ENCODE measurements around the gene PEG3.
"Not testable (repeated sequence)": the region's sequence is repeated elsewhere in the genome, so short reads cannot be mapped to it uniquely, and the experiment has no call there.

The PEG3 gene

DNA sequence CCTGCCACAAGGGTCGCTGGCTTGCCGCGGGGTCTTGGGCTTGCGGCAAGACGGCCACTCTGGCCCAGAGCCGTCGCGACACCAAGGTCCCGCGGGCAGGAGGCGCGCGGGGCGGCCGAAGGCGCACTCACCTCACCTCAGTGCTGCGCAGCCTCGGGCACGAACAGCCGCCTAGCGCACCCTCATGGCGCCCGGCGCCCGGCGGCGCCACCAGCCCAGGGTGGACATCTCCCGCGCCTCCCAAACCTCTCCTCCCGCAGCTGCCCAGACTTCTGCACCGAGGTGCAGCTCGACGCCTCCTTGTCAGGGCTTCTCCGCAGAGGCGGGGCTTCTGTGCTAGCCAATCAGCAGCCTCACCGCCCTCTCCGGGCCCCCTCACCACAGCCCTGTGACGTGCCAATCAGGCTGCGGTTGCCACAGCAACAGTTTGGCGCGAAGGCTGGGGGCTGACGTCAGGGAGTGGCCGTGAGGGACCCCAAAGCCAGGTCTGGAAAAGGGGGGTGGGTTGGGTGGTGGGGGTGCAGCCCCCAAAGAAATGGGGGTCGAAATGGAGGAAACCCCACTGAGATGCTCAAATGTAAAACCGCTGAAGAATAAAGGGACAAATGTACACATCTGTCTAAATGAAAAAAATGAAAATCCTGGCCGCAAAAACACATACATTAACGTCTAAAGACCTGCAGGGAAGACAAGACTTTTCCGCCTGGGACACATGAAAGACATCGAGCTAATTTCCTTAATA lies at the start of gene PEG3, which contains the start of gene ZIM2:
Gene PEG3 (minus strand): TSS at position 276 of the 742 bp plus-strand sequence. CDS start 16,071 bp downstream, outside the sequence.
Gene ZIM2 (minus strand): TSS at position 276 of the 742 bp plus-strand sequence. CDS start 16,449 bp downstream, outside the sequence.
- DNase-seq, result peak; percentile 94

DNA sequence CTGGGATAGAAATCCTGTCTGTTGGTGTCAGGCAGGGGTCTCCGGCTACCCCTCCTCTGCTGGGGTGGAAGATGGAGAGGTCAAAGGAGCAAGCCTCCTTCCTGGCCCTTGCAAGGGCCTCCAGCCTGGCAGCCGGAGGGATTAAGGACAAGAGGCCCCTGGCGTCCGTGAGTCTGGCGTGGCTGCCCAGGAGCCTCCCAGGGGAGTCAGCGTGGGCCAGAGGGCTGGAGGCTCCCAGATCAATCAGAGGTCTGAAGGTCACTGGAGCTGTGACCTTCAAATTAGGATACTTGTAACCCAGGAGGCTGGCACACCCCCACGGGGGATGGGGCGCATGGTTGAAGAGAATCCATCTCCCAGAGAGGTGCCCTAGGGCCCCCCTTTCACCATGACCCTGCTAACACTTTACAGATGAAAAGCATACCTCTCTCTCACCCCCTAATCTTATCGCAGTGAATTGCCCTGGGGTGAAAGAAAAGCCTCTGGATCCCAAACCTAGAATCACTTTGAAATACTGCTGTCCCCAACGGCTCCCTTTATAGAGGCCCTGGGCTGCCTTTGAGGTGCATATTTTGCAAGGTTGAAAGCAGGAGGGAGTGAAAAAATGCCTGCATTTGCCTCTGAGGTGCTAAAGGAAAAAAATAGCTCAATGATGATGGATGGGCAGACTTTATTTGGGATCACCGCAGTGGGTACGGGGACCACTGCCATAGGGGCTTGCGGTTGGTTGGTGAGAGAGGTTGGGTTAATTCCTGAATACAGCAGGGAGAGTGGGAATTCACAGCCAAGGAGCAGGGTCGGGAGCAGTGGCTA lies 44.9 kb upstream of the PEG3 start:
- no peak for DNase-seq

DNA sequence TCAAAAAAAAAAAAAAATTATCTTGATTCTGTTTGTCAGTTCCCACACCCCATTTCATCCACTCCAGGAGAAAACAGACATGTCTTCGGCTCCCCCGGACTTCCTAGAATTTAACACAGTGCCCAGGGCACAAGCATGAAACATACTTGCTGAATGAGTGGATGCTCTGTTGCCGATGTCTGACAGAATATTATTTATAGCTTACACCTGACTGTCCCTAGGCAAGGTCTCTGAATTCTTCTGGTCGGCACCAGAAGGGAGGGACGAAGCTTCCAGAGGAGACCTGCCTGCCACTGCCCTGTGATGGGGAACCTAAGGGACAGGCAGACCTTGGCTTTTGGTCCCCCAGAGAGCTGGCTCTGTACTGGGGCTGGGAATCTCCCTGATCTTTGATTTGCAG lies 43.9 kb upstream of the PEG3 start:
- no peak for DNase-seq

DNA sequence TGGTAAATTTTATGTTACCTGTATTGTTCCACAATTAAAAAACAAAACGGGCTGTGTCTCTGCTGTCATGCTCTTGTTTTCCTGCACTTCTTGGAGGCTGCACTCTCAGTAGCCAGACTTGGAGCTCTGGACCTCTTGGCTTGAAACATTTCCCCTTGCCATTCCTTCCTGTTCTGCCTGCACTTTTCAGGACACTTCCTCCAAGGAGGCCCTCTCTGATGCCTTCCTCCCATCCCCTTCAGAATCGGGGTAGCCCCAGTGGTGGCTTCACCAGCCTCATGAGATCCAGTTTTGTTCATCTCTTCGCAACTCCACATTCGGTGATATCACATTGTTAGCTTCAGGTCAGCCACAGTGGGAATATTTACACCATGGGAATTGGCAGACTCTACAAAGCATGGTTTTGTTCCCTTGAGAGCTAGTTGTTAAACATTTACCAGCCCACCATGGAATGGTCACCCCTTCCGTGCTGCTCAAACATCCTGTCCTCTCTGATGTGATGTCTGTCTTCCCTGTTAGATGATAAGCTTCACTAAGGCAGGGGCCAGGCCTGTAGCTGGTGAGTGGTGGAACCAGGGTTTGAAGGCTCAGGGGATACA lies 40.2 kb upstream of the PEG3 start:
- DNase-seq, result no peak

DNA sequence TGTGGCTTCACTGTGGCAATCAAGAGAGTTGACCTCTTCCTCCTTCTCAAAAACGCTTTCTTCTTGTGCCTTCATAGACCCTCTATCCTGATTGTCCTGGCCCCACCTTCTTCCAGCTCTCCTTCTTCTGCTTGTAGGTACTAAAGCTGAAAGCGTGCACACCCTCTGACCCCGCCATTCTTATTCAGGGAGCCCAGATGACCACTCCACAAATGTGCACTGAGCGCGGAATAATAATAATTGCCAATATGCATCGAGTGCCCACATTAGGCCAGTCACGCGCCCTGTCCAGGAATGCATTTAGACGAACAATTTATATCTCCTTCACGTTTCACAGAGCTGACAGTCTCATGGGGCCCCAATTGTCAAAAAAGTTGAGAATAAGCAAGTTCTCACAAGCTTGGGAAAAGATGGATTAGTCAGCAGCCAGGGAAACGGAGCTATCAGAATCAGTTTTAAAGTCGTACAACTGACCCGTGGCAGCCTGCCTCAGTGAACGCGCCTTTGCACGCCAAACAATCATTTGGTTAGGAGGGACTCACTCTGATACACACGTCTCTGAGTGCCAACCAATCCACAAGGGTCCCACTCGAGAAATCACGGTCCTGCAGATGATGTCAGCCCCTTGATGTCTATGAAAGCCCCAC lies 36.7 kb upstream of the PEG3 start:
- no peak for DNase-seq

DNA sequence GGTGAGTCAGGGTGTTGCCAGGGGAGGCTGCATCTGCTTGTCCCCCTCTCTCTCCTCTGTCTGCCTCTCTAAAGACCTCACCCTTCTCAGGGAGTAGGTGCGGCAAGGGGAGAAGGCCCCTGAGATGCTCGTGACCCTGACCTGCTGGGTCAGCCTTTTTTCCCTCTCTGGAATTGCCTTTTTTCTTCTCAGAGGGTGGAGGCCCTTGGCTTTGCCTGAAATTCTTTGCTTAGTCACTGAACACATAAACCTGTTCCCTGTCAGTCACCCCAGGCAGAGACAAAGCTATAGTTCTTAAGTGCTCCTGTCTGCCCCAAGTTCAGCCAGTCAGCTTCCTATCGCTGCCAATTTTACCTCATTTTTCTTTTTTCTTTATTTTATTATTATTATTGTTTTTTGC lies 35.2 kb upstream of the PEG3 start:
- no peak for DNase-seq

DNA sequence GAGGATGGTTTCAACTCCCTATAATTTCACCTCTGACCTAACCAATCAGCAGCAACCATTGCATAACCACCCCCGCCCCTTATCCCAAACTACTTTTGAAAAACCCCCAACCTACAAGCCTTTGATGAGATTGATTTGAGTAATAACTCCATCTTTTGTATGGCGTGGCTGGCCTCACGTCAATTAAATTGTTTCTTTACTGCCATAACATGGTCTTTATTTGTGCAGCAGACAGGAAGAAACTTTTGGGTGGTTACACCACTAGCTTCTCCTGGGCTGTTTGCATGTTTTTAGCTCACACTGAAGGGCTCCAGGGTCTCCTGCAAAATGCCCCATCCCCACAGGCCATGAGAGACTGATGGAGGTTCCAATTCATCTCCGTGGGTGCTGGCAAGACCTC lies 34.0 kb upstream of the PEG3 start:
- no peak for DNase-seq

DNA sequence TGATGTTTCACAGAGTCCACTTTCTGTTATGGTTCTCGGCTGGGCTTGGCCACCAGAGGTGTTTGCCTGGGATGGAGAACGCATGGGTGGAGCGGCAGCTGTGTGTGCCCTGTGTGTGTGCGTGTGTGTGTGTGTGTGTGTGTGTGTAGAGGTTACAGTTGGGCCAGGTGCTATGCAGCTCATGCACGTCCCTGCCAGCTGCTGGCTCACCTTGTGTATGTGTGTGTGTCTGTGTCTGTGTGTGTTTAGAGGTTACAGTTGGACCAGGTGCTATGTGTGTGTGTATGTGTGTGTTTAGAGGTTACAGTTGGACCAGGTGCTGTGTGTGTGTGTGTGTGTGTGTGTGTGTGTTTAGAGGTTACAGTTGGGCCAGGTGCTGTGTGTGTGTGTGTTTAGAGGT lies 33.0 kb upstream of the PEG3 start:
- DNase-seq, result no peak

DNA sequence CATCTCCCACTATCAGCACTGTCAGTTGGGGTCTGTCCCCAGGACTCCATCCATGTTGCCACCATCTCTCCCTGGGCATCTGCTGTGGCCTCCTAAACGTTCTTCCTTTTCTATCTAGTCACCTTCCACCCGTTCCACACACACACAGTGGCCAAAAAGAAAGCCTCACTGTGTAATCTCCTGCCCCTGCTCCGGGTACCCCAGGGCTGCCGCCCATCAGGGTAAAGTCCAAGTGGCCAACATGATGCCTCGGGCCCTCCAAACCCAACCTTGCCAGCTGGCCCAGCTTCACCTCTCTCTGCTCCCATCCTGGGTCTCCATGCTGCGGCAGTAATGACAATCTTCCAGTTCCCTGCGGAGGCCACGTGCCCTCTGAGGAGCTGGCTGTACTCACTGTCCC lies 29.4 kb upstream of the PEG3 start:
- DNase-seq, result no peak

DNA sequence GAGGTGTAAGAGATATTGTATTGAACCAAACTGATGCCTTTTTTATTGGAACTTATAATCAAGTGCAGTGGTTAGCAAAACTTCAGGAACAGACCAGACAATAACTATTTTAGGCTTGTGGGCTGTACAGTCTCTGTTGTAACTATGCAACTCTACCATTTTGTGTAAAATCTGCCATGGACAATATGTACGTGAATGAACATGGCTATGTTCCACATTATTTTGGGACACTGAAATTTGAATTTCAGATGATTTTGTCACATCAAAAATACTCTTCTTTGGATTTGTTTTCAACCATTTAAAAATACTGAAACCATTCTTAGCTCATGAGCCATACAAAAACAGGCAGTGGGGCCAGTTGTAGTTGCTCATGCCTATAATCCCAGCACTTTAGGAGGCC lies 27.9 kb upstream of the PEG3 start:
- no peak for DNase-seq

DNA sequence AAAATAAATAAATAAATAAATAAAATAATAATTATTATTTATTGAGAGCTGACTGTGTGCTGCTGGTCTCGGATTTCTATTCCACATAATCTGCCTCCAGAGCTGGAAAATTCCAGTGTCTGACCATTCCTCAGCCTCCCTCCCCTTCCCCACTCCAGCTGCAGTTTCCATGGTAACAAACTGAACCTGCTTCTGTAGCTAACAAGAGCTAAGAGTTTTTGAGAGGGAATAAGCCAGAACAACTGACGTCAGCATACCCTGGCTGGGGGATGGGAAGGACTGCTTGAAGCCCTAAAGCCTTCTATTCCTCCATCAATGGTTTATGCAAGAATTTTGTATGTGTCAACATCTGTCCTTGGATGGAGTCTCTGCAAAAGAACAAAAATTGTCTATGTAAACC lies 26.0 kb upstream of the PEG3 start:
- peak; percentile 85 for DNase-seq

DNA sequence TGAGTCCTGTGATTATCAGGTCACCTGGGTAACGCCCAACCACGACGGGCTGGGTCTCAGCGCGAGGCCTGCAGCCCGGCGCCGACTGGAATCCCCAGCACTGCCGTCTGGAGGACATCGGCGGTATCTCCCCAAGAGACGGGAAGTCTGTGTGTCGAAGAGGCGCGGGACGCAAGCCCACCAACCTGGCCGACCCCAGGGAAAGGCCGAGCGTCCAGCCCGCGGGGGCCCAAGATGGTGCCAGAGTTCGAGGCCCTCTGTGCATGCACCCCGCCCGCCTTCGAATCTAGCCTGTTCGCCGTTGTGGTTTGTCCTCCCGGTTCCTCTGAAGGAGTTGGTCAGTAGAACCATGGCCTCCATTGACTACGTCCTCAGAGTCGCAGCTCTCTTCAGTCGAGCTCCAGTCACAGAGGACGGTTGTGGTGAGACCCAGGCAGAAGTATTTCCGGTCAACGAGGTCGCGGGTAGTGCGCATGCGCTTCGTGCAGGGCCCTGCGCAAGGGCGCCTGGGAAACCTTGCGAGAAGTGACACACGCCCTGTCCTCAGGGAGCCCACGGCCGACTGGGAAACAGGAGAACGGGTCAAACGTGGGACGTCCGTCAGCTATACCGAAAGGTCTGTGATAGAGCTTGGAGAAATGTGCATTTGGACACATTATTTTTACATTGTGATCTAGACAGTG lies 24.1 kb upstream of the PEG3 start:
- DNase-seq, result no peak

DNA sequence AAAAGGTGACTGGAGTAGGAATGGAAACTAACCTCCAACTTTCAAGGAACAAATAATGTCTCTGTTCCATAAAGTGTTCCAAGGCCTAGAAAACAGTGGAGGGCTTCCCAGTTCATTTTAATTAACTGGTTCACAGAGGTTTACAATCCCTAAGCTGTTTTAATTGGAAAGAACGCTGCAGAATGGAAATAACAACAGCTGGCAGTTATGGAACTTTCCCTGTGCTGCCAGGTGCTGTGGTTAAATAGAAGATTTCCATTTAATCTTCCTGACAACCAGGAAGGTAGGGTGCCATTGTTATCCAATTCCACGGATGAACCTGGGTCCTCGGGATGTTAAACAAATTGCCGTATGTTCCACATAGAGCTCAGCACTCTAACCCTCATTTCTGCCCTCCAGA lies 22.2 kb upstream of the PEG3 start:
- DNase-seq, result no peak

DNA sequence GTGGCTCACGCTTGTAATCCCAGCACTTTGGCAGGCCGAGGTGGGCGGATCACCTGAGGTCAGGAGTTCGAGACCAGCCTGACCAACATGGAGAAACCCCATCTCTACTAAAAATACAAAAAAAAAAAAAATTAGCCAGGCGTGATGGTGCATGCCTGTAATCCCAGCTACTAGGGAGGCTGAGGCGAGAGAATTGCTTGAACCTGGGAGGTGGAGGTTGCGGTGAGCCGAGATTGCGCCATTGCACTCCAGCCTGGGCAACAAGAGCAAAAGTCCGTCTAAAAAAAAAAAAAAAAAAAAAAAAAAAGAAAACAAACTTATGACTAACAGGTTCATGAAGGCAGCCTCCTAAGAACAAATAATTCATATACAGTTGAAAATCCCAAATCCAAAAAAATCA lies 19.9 kb upstream of the PEG3 start:
- DNase-seq, result not testable (repeated sequence)

DNA sequence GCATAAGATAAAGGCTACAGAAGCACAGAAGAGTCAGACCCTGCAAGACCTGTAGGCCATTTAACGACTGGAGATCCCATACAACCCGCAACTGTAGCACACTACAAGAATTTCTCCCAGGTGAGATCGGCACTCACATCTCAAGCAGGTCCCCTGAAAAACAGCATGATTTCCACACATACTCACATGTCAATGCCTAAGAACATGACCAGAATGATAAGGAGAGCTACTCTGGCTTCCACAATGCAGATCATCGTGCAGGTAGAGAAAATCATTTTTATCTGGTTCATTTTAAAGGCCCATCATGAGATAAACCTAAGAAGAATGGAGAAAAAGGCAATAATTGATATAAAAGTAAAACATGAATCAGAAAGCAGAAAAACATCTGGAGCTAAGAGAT lies 17.5 kb upstream of the PEG3 start:
- DNase-seq, result no peak

DNA sequence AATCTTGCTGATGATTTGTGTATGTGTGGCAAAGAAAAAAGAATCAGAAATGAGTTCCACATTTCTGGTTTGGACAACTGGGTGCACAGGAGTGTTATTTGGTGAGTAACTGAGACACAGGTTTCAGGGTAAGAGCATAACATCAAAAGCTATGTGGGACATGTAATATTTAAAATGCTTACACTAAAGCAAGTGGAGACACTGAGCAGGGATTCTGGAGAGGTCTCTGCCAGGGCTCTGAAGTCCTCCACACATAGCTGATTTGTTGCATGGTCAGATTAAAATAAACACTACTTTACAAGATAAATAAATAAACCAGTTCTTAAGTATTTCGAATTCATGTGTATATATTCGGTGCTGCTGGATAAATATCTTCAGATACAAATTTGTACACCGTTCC lies 16.3 kb upstream of the PEG3 start:
- no peak for DNase-seq

DNA sequence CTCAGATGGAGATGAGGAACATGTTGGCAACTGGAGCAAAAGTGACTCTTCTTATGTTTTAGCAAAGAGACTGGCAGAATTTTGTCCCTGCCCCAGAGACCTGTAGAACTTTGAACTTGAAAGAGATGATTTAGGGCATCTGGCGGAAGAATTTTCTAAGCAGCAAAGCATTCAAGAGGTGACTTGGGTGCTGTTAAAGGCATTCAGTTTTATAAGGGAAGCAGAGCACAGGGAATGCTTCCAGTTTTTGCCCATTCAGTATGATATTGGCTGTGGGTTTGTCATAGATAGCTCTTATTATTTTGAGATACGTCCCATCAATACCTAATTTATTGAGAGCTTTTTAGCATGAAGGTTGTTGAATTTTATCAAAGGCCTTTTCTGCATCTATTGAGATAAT lies 11.8 kb upstream of the PEG3 start:
- DNase-seq, result not testable (repeated sequence)

DNA sequence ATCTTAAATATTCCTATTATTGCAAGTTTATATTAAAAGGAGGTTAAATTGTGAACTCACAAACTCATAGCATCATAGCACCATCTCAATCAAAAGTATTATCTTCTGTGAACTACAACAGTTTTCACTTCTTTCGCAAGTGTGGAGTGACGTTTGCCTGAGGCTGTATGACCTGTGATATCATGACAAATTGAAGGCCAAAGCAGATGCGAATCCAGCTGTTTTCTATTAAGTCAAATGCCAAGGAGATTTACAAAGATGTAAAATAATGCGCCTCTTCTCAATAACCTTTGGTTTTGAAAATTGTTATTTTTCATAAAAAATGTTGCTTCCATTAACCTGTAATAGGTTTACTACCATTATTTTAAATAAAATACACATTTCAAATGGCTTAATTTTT lies 7.6 kb upstream of the PEG3 start:
- DNase-seq, result no peak

DNA sequence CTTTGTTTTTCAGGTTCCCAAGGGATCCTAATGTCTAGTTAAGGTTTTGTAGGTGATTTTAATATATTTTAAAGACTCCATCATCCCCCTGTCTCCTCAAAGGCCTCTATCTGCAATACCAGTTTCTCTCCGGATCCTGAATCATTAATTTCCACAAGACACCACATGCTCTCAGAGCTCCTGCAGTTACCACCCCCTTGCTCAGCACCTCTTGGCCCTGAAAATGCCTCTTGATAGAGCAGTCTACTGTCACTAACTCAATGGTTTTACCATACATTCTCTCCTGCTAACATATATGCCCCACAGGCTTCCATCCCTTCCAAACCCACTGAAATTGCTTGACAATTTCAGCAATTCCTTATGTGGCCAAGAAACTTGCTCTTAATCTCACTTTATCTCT lies 1.9 kb upstream of the PEG3 start:
- DNase-seq, result no peak

DNA sequence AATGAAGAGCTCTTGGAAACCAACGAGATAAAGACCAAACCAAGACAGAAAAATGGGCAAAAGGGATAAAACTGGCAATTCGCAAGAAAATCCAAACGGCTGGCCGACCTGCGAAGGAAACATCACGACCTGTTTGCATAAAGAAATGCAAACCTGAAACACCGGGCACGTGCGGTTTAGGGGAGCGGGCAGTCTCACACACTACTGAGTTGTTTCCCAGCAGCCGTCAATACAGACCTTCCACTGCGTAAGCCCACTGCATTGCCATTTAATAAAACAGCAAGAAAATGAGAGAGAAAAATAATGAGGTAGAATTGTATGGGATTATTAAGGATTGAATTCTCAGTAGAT lies 642 bp upstream of the PEG3 start:
- peak; percentile 42 for DNase-seq

DNA sequence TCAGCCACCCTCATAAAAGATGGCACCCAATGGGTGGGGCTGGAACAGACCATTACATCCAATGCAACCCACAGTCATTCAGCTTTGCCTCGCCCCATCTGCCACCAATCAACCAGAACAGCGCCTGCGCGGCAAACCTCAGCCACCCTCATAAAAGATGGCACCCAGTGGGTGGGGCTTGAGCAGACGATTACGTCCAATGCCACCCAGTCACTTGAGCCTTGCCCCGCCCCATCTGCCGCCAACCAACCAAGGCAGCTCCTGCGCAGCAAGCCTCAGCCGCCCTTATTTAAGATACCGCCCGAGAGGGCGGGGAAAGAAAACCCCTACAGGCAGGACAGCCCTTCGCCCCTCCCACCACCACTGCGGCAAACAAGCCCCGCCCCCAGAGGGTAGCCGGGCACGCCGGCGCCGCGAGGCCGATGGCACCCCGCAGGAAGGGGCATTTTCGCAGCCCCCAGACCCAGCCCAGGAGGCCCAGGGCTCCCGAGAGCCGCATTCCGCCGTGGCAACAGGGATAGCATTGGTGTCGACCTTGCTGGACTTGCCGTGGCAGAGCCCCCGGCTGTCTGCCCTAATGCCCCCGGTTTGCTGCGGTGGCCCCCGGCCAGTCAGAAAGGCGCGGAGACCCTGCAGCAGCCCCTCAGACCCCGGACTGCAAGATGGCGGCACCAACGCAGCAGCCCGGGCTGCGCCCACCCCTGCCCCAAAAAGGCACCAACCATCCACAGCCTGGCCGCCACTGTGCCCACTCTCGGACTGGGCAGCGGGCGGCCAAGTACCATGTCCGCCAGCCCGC lies 675 bp downstream of the PEG3 start:
- DNase-seq, result peak; percentile 97
